ENCODE results near the gene MLLT6. TPM values are rescaled to one million over a fixed set of nuclear protein-coding genes. Genes with fewer than 3 reads are reported as not detected.
A peak's percentile ranks its signal among the peaks of the same experiment; 100 is the strongest.

MLLT6 gene
- total and polyA plus RNA-seq, 2 of the 13 experiments (the other 11 are each of a cell fraction or from before 2014, with no cell fraction given), result 50.7 to 69.5 TPM

- TF ChIP-seq REXO4 (CRISPR knock-in tag; IDR thresholded peaks at IDR 0.05; ENCODE audit: borderline replicate concordance) (0 out of 2 replicates have a peak, but pooled peaks have one; percentile 9), ZNF816 (CRISPR knock-in tag; IDR thresholded peaks at IDR 0.05; ENCODE audit: borderline replicate concordance) (peak; percentile 65; the same call in 1 of the 2 replicates), ZNF337 (CRISPR knock-in tag; IDR thresholded peaks at IDR 0.05; ENCODE audit: borderline replicate concordance, low read depth) (no peak), ZNF660 (CRISPR knock-in tag; IDR thresholded peaks at IDR 0.05; ENCODE audit: borderline replicate concordance, low read depth) (no peak), ZNF253 (CRISPR knock-in tag; IDR thresholded peaks at IDR 0.05; ENCODE audit: borderline replicate concordance) (no peak), MXD1 (CRISPR knock-in tag; IDR thresholded peaks at IDR 0.05) (no peak), ZNF496 (CRISPR knock-in tag; IDR thresholded peaks at IDR 0.05; ENCODE audit: insufficient replicate concordance) (no peak), DNMT3B (CRISPR knock-in tag; conservative IDR thresholded peaks at IDR 0.05) (no peak), SYNCRIP (IDR thresholded peaks at IDR 0.05; ENCODE audit: insufficient read depth, low read depth, low read length) (no peak), ZFP36L2 (CRISPR knock-in tag; IDR thresholded peaks at IDR 0.05) (no peak), HINFP (CRISPR knock-in tag; IDR thresholded peaks at IDR 0.05; ENCODE audit: low read depth) (peak; percentile 54; the same call in 1 of the 2 replicates), ZNF34 (CRISPR knock-in tag; IDR thresholded peaks at IDR 0.05; ENCODE audit: borderline replicate concordance) (no peak), ZSCAN12 (CRISPR knock-in tag; IDR thresholded peaks at IDR 0.05) (peak; percentile 43; the same call in 1 of the 2 replicates), MTF2 (CRISPR knock-in tag; IDR thresholded peaks at IDR 0.05; ENCODE audit: borderline replicate concordance) (peak; percentile 62; the same call in 1 of the 2 replicates), ZC3H4 (CRISPR knock-in tag; IDR thresholded peaks at IDR 0.05; ENCODE audit: borderline replicate concordance) (peak; percentile 93; the same call in 1 of the 2 replicates), SKI (IDR thresholded peaks at IDR 0.05; ENCODE audit: partially characterized antibody) (no peak), RBM39 (IDR thresholded peaks at IDR 0.05; ENCODE audit: low read depth, low read length, poor library complexity, severe bottlenecking) (peak; percentile 18), GMEB2 (CRISPR knock-in tag; IDR thresholded peaks at IDR 0.05; ENCODE audit: low read depth) (0 out of 2 replicates have a peak, but pooled peaks have one; percentile 45), SP4 (CRISPR knock-in tag; IDR thresholded peaks at IDR 0.05) (peak; percentile 35), YY1 (IDR thresholded peaks at IDR 0.05; ENCODE audit: insufficient read depth, insufficient replicate concordance, low read depth, low read length) (peak; percentile 4), KMT2B (CRISPR knock-in tag; IDR thresholded peaks at IDR 0.05) (0 out of 2 replicates have a peak, but pooled peaks have one; percentile 7), PAF1 (CRISPR knock-in tag; IDR thresholded peaks at IDR 0.05) (0 out of 2 replicates have a peak, but pooled peaks have one; percentile 30)
These were observed 3.4 kb upstream of the MLLT6 start (continued) for GRCh38 chr17:38701504-38702165.

All from HepG2 (cell line).